ENCODE data around the gene SNRPB2.

DNA sequence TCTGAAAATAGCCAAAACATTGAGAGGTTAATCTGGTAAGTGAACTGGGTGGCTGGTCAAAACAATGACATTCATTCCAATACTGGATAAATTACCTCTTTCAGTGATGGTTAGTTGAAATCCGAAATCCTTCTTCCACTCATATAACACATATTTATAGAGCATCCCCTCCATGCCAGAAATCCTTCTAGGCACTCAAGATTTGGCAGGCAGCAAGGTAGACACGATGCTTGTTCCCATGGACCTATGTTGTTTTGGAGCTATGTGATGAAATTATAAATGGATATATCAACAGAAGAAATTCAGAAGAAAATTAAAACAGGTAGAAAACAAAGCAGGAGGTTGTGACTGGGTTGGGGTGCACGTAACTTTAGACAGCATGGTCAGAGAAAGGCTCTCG lies 26.3 kb upstream of the SNRPB2 start:
- TF ChIP-seq, protein P1, sequence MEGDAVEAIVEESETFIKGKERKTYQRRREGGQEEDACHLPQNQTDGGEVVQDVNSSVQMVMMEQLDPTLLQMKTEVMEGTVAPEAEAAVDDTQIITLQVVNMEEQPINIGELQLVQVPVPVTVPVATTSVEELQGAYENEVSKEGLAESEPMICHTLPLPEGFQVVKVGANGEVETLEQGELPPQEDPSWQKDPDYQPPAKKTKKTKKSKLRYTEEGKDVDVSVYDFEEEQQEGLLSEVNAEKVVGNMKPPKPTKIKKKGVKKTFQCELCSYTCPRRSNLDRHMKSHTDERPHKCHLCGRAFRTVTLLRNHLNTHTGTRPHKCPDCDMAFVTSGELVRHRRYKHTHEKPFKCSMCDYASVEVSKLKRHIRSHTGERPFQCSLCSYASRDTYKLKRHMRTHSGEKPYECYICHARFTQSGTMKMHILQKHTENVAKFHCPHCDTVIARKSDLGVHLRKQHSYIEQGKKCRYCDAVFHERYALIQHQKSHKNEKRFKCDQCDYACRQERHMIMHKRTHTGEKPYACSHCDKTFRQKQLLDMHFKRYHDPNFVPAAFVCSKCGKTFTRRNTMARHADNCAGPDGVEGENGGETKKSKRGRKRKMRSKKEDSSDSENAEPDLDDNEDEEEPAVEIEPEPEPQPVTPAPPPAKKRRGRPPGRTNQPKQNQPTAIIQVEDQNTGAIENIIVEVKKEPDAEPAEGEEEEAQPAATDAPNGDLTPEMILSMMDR (IDR thresholded peaks at IDR 0.05; ENCODE audit: poor library complexity, severe bottlenecking) = no peak
- TF ChIP-seq EP300 (conservative IDR thresholded peaks at IDR 0.05; ENCODE audit: poor library complexity, severe bottlenecking) (no peak), EZH2 (IDR thresholded peaks at IDR 0.05; ENCODE audit: borderline replicate concordance, insufficient read depth, low read length, poor library complexity, severe bottlenecking) (no peak), SMC3 (conservative IDR thresholded peaks at IDR 0.05; ENCODE audit: poor library complexity) (no peak)

Measured in neural cell (in vitro differentiated cells).